H9 (cell line): ENCODE results near the gene MSANTD1. TPM values are rescaled to one million over a fixed set of nuclear protein-coding genes. Genes with fewer than 3 reads are reported as not detected.

Source experiments
- DNase-seq: peaks from one replicate; pipeline ENCODE4 v3.0.0-alpha.2; 2017
- H2AFZ ChIP-seq: one replicate; pipeline ENCODE4 v1.6.1; 2013; ENCODE audit warnings: mild to moderate bottlenecking, low read length, control low read depth, moderate library complexity
- H2AK5ac ChIP-seq: 2 replicates; pipeline ENCODE4 v1.6.1; 2013; ENCODE audit warnings: low read length, control low read depth, mixed read lengths; ENCODE audit not compliant: insufficient read length
- H2BK120ac ChIP-seq: one replicate; pipeline ENCODE4 v1.6.1; 2013; ENCODE audit warnings: low read depth, mild to moderate bottlenecking, low read length, control low read depth, inconsistent platforms; ENCODE audit not compliant: poor library complexity, severe bottlenecking
- H2BK12ac ChIP-seq: 2 replicates; pipeline ENCODE4 v1.6.1; 2013; ENCODE audit warnings: low read length, control low read depth, mixed read lengths, low read depth; ENCODE audit not compliant: insufficient read length
- H2BK15ac ChIP-seq: 2 replicates; pipeline ENCODE4 v1.6.1; 2013; ENCODE audit warnings: low read depth, low read length, control low read depth
- H2BK20ac ChIP-seq: one replicate; pipeline ENCODE4 v1.6.1; 2013; ENCODE audit warnings: low read depth, mild to moderate bottlenecking, low read length, control low read depth, inconsistent platforms; ENCODE audit not compliant: poor library complexity, severe bottlenecking
- H2BK5ac ChIP-seq: 2 replicates; pipeline ENCODE4 v1.6.1; 2013; ENCODE audit warnings: low read length, control low read depth, mixed read lengths; ENCODE audit not compliant: insufficient read length
- H3K14ac ChIP-seq: 2 replicates; pipeline ENCODE4 v1.6.1; 2013; ENCODE audit warnings: low read length, control low read depth; ENCODE audit not compliant: insufficient read depth
- H3K18ac ChIP-seq: 2 replicates; pipeline ENCODE4 v1.6.1; 2013; ENCODE audit warnings: low read depth, mild to moderate bottlenecking, mixed read lengths, low read length, control low read depth; ENCODE audit not compliant: insufficient read length
- H3K23ac ChIP-seq: 2 replicates; pipeline ENCODE4 v1.6.1; 2013; ENCODE audit warnings: low read length, control low read depth, mixed read lengths, low read depth; ENCODE audit not compliant: insufficient read length
- H3K23me2 ChIP-seq: 2 replicates; pipeline ENCODE4 v1.6.1; 2013; ENCODE audit warnings: low read depth, mild to moderate bottlenecking, mixed read lengths, low read length, control low read depth; ENCODE audit not compliant: insufficient read length, poor library complexity, severe bottlenecking
- H3K27ac ChIP-seq: 2 replicates; pipeline ENCODE4 v1.5.1; 2013; ENCODE audit warnings: low read length, control low read depth, mixed read lengths, low read depth; ENCODE audit not compliant: insufficient read length
- H3K27me3 ChIP-seq: 2 replicates; pipeline ENCODE4 v1.6.1; 2013; ENCODE audit warnings: low read length, control low read depth, inconsistent platforms; ENCODE audit not compliant: insufficient read depth
- H3K4ac ChIP-seq: 2 replicates; pipeline ENCODE4 v1.6.1; 2013; ENCODE audit warnings: low read depth, mild to moderate bottlenecking, control low read depth, inconsistent platforms, low read length, moderate library complexity
- H3K4me1 ChIP-seq: 2 replicates; pipeline ENCODE4 v1.6.1; 2013; ENCODE audit warnings: low read length, control low read depth, inconsistent platforms; ENCODE audit not compliant: insufficient read depth
- H3K4me2 ChIP-seq: 2 replicates; pipeline ENCODE4 v1.6.1; 2013; ENCODE audit warnings: low read length, control low read depth, mixed read lengths; ENCODE audit not compliant: insufficient read length, insufficient read depth
- H3K56ac ChIP-seq: 2 replicates; pipeline ENCODE4 v1.6.1; 2013; ENCODE audit warnings: low read depth, mild to moderate bottlenecking, mixed read lengths, low read length, control low read depth; ENCODE audit not compliant: insufficient read length
- H3K79me1 ChIP-seq: 2 replicates; pipeline ENCODE4 v1.6.1; 2013; ENCODE audit warnings: low read depth, mild to moderate bottlenecking, moderate library complexity, low read length, control low read depth, inconsistent platforms; ENCODE audit not compliant: insufficient read depth, poor library complexity, severe bottlenecking
- H3K79me2 ChIP-seq: 2 replicates; pipeline ENCODE4 v1.6.1; 2013; ENCODE audit warnings: low read length, control low read depth, inconsistent platforms; ENCODE audit not compliant: insufficient read depth
- H3K9ac ChIP-seq: 2 replicates; pipeline ENCODE4 v1.6.1; 2013; ENCODE audit warnings: low read length, control low read depth, mixed read lengths; ENCODE audit not compliant: insufficient read length; ENCODE audit errors: extremely low read depth
- H3K9me3 ChIP-seq: one replicate; pipeline ENCODE4 v1.6.1; 2013; ENCODE audit warnings: low read depth, low read length, inconsistent platforms; ENCODE audit not compliant: control insufficient read depth
- H3T11ph ChIP-seq: one replicate; pipeline ENCODE4 v1.6.1; 2013; ENCODE audit warnings: mild to moderate bottlenecking, low read length, control low read depth, inconsistent platforms
- H4K20me1 ChIP-seq: one replicate; pipeline ENCODE4 v1.6.1; 2013; ENCODE audit not compliant: control insufficient read depth, insufficient read length, insufficient read depth
- H4K5ac ChIP-seq: 2 replicates; pipeline ENCODE4 v1.6.1; 2013; ENCODE audit warnings: low read depth, mild to moderate bottlenecking, mixed read lengths, low read length, control low read depth; ENCODE audit not compliant: insufficient read length
- H4K8ac ChIP-seq: replicated peaks from 2 replicates; pipeline ENCODE4 v1.6.1; 2013; ENCODE audit warnings: low read length, control low read depth, mixed read lengths, low read depth; ENCODE audit not compliant: insufficient read length
- H4K91ac ChIP-seq: 2 replicates; pipeline ENCODE4 v1.6.1; 2013; ENCODE audit warnings: low read depth, mild to moderate bottlenecking, moderate library complexity, mixed read lengths, low read length, control low read depth; ENCODE audit not compliant: insufficient read length
- H3K27ac Mint-ChIP-seq, 3 experiments: 2 replicates in 2 of 3; 3 replicates in 1 of 3; pipeline ENCODE4 v1.8.0; 2020 to 2021; ENCODE audit warnings: mixed read lengths in 3 of 3, mild to moderate bottlenecking in 1 of 3, moderate library complexity in 1 of 3
- H3K27me3 Mint-ChIP-seq: 2 replicates; pipeline ENCODE4 v1.8.0; 2021; ENCODE audit warnings: low read depth, mild to moderate bottlenecking, moderate library complexity, mixed read lengths
- H3K36me3 Mint-ChIP-seq, 3 experiments: 2 replicates in 2 of 3; 3 replicates in 1 of 3; pipeline ENCODE4 v1.8.0; 2020 to 2021; ENCODE audit warnings: low read depth in 3 of 3, mixed read lengths in 3 of 3; ENCODE audit not compliant: insufficient read depth in 1 of 3
- H3K4me1 Mint-ChIP-seq, 2 experiments: 2 replicates each; pipeline ENCODE4 v1.8.0; 2020; ENCODE audit warnings: mixed read lengths in 2 of 2
- H3K4me3 Mint-ChIP-seq, 2 experiments: 2 replicates in 1 of 2; 3 replicates in 1 of 2; pipeline ENCODE4 v1.8.0; 2020 to 2021; ENCODE audit warnings: mild to moderate bottlenecking in 2 of 2, mixed read lengths in 2 of 2, moderate library complexity in 1 of 2
- H3K9me3 Mint-ChIP-seq, 2 experiments: 2 replicates in 1 of 2; 3 replicates in 1 of 2; pipeline ENCODE4 v1.8.0; 2020; ENCODE audit warnings: mild to moderate bottlenecking in 2 of 2, mixed read lengths in 2 of 2, moderate library complexity in 1 of 2
- CTCF ChIP-seq: fragments of 200-600 bp; sonication (generic); conservative IDR thresholded peaks from 3 replicates; pipeline ENCODE4 v1.8.0; 2021; ENCODE audit warnings: antibody characterized with exemption, mild to moderate bottlenecking
- WGBS: extraction: QIAGEN DNeasy Blood & Tissue Kit; methylation state at CpG from one replicate; pipeline ENCODE4 v1.1.7; 2013; ENCODE audit warnings: missing lambda C conversion rate, low lambda C conversion rate, mixed read lengths; ENCODE audit not compliant: insufficient read length; ENCODE audit errors: extremely low coverage; 5-methylcytosine and 5-hydroxymethylcytosine counted together
- total RNA-seq: library from RNA; stranded (reverse); gene quantifications from 2 replicates; pipeline ENCODE4 v1.2.1, GENCODE V29; 2021

Gene MSANTD1
- total RNA-seq, 1 experiment from 2014 or later, result 0.83 TPM

GRCh38 chr4:3244002-3244401, 5.0 kb upstream of the MSANTD1 start:
- H3K27ac Mint-ChIP-seq, result no peak overlapping the region; a peak in 1 of 7 replicates
- Histone ChIP-seq H3K23me2 (no peaks in the 10 kb centered on the region), H2BK120ac (no peak overlapping the region), H3K9ac (no peak overlapping the region), H2AK5ac (no peak overlapping the region), H2BK15ac (no peak overlapping the region), H3K27ac (no peak overlapping the region), H2AFZ (no peak overlapping the region), H3K79me2 (no peaks in the 10 kb centered on the region), H4K5ac (no peak overlapping the region), H3K4me1 (no peaks in the 10 kb centered on the region), H2BK20ac (no peak overlapping the region), H3K4me2 (no peak overlapping the region), H4K91ac (no peak overlapping the region), H2BK5ac (no peak overlapping the region), H3K79me1 (no peaks in the 10 kb centered on the region), H3K14ac (no peak overlapping the region), H3T11ph (no peak overlapping the region), H3K9me3 (no peaks in the 10 kb centered on the region), H3K4ac (no peak overlapping the region), H3K56ac (no peak overlapping the region), H3K27me3 (no peaks in the 10 kb centered on the region), H3K18ac (no peak overlapping the region), H3K23ac (no peak overlapping the region), H4K8ac (no peak overlapping the region), H4K20me1 (no peaks in the 10 kb centered on the region), H2BK12ac (no peak overlapping the region)
- H3K4me1 Mint-ChIP-seq, result peaks cover 9 to 37% of the 10 kb centered on the region in 2 experiments
- H3K36me3 Mint-ChIP-seq, result peaks cover 24 to 35% (median 24%) of the 10 kb centered on the region in 3 experiments; a peak in 6 of 7 replicates
- H3K27me3 Mint-ChIP-seq, result peaks cover 21% of the 10 kb centered on the region
- no peak for DNase-seq
- no peak for TF ChIP-seq CTCF
- no peaks in the 10 kb centered on the region; a peak in 1 of 5 replicates for H3K9me3 Mint-ChIP-seq
- WGBS, result no CpG with 5 or more reads among the region's 1 CpG
- H3K4me3 Mint-ChIP-seq, result no peak overlapping the region
